ENCODE measurements around the gene NR6A1.

NR6A1 gene

GRCh38 chr9:124680714-124681390, 90.3 kb downstream of the NR6A1 start:
- no peak overlapping the region for H3K4me3 ChIP-seq (replicated peaks; ENCODE audit: low read depth, low read length)
- DNase-seq (ENCODE audit: low read depth) = no peak
- TF ChIP-seq CTCF (IDR thresholded peaks at IDR 0.05; ENCODE audit: low read length, missing control alignments) = no peak

GRCh38 chr9:124680049-124680448, 91.1 kb downstream of the NR6A1 start:
- no peak for TF ChIP-seq CTCF (IDR thresholded peaks at IDR 0.05; ENCODE audit: low read length, missing control alignments)
- no peak overlapping the region for H3K4me3 ChIP-seq (replicated peaks; ENCODE audit: low read depth, low read length)
- no peak for DNase-seq (ENCODE audit: low read depth)

GRCh38 chr9:124676159-124676551, 95.0 kb downstream of the NR6A1 start:
- no peak for DNase-seq (ENCODE audit: low read depth)
- no peak overlapping the region for H3K4me3 ChIP-seq (replicated peaks; ENCODE audit: low read depth, low read length)
- no peak for TF ChIP-seq CTCF (IDR thresholded peaks at IDR 0.05; ENCODE audit: low read length, missing control alignments)

- no peak for TF ChIP-seq CTCF (IDR thresholded peaks at IDR 0.05; ENCODE audit: low read length, missing control alignments)
- no peak for DNase-seq (ENCODE audit: low read depth)
These were observed 95.6 kb downstream of the NR6A1 start for GRCh38 chr9:124675261-124676158.

GRCh38 chr9:124674651-124675050, 96.5 kb downstream of the NR6A1 start:
- no peak for TF ChIP-seq CTCF (IDR thresholded peaks at IDR 0.05; ENCODE audit: low read length, missing control alignments)
- DNase-seq (ENCODE audit: low read depth) = no peak

More at GRCh38 chr9:124675261-124676158, 95.6 kb downstream of the NR6A1 start:
- H3K4me3 ChIP-seq (replicated peaks; ENCODE audit: low read depth, low read length) = no peak overlapping the region

GRCh38 chr9:124673063-124673462, 98.0 kb downstream of the NR6A1 start:
- DNase-seq (ENCODE audit: low read depth) = no peak
- TF ChIP-seq CTCF (IDR thresholded peaks at IDR 0.05; ENCODE audit: low read length, missing control alignments) = no peak

More at GRCh38 chr9:124674651-124675050, 96.5 kb downstream of the NR6A1 start:
- H3K4me3 ChIP-seq (replicated peaks; ENCODE audit: low read depth, low read length) = no peak overlapping the region

More at GRCh38 chr9:124673063-124673462, 98.0 kb downstream of the NR6A1 start:
- H3K4me3 ChIP-seq (replicated peaks; ENCODE audit: low read depth, low read length) = no peak overlapping the region

All from fibroblast of pulmonary artery (primary cell).